Stimulated activated naive B cell treated with anti-CD40 and anti-IgM and Interleukin-4, amounts not matched to agents 10 μg/mL and 1 μg/mL and 100 μg/mL, for 72 hours (primary cell): ENCODE results near the gene LCE3C.
"Not testable (repeated sequence)": the region's sequence is repeated elsewhere in the genome, so short reads cannot be mapped to it uniquely, and the experiment has no call there.

Experiments
- ATAC-seq, 2 donors: fragments of 150-1000 bp; cut with Tn5 transposase; replicated peaks; 2 replicates each; pipeline ENCODE4 v1.10.0; 2021; ENCODE audit warnings: moderate library complexity in 1 of 2
- DNase-seq: peaks from one replicate; pipeline ENCODE4 v3.0.0; 2021
- H3K27ac Mint-ChIP-seq: one replicate; pipeline ENCODE4 v1.8.0; 2022; ENCODE audit warnings: mild to moderate bottlenecking, mixed read lengths
- H3K27me3 Mint-ChIP-seq, 2 donors: one replicate each; pipeline ENCODE4 v1.8.0; 2022; ENCODE audit warnings: mixed read lengths in 2 of 2
- H3K36me3 Mint-ChIP-seq, 2 donors: one replicate each; pipeline ENCODE4 v1.8.0; 2022; ENCODE audit warnings: mixed read lengths in 2 of 2, mild to moderate bottlenecking in 1 of 2
- H3K4me1 Mint-ChIP-seq, 2 donors: one replicate each; pipeline ENCODE4 v1.8.0; 2022; ENCODE audit warnings: mixed read lengths in 2 of 2, mild to moderate bottlenecking in 1 of 2
- H3K4me3 Mint-ChIP-seq, 2 donors: one replicate each; pipeline ENCODE4 v1.8.0; 2022; ENCODE audit warnings: mild to moderate bottlenecking in 2 of 2, mixed read lengths in 2 of 2, moderate library complexity in 1 of 2
- H3K9me3 Mint-ChIP-seq, 2 donors: one replicate each; pipeline ENCODE4 v1.8.0; 2022; ENCODE audit warnings: mixed read lengths in 2 of 2, mild to moderate bottlenecking in 1 of 2

The LCE3C gene, protein sequence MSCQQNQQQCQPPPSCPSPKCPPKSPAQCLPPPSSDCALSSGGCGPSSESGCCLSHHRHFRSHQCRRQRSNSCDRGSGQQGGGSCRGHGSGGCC

GRCh38 chr1:152599934-152600333, at the start of gene LCE3C:
LCE3C (plus strand) TSS chr1:152600234; CDS start chr1:152600732, 498 bp downstream.
- Mint-ChIP-seq H3K36me3 (no peaks in the 10 kb centered on the region), H3K9me3 (peaks cover 3 to 5% of the 10 kb centered on the region in 2 donors), H3K27ac (no peak within 1 kb of the TSS), H3K27me3 (peaks cover 0 to 3% of the 10 kb centered on the region in 2 donors), H3K4me3 (no peak within 1 kb of the TSS), H3K4me1 (no peaks in the 10 kb centered on the region)
- DNase-seq (no peak), ATAC-seq (no peak)

- Mint-ChIP-seq H3K36me3 (no peaks in the 10 kb centered on the region), H3K4me1 (no peaks in the 10 kb centered on the region), H3K27me3 (peaks cover 0 to 10% of the 10 kb centered on the region in 2 donors), H3K4me3 (no peak overlapping the region), H3K27ac (no peak overlapping the region), H3K9me3 (peaks cover 4 to 5% of the 10 kb centered on the region in 2 donors)
- ATAC-seq (no peak), DNase-seq (no peak)
Observed at GRCh38 chr1:152565115-152565514, 34.9 kb upstream of the LCE3C start.

DNA sequence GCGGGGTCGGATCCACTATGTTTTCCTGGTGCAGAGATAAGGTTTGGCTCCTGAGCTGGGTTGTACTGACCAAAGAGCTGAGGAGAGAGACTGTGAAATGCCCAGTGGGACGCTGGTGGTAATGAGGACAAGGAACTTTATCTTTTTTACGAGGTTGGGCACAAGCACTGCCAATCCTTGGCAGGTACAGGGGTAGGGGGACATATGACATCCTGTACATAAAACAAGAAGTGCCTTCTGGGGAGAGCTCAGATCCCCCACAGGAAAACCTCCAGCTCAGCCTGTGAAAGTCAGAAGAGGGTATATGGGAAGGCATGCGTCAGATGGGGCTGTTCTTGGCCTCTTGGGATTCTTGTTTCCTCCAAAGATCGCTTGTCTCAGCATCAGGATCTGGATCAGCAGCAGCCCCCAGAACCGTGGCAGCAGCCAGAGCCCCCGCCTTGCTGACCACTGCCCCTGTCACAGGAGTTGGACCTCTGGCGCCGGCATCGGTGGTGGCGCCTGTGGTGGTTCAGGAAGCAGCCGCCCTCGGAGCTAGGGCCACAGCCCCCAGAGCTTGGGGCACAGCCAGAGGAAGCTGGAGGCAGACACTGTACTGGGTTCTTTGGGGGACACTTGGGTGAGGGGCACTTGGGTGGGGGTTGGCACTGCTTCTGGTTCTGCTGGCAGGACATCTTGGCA, 34.4 kb upstream of the LCE3C start:
- Mint-ChIP-seq H3K27ac (no peak overlapping the region), H3K36me3 (no peaks in the 10 kb centered on the region), H3K9me3 (peaks cover 4 to 5% of the 10 kb centered on the region in 2 donors), H3K27me3 (peaks cover 1 to 10% of the 10 kb centered on the region in 2 donors), H3K4me1 (no peaks in the 10 kb centered on the region), H3K4me3 (no peak overlapping the region)
- DNase-seq (no peak), ATAC-seq (no peak)

GRCh38 chr1:152566681-152567080, 33.4 kb upstream of the LCE3C start, which contains the start of gene LCE3E:
LCE3E (minus strand) TSS chr1:152566780; CDS start chr1:152566208, 572 bp downstream.
- no peaks in the 10 kb centered on the region for H3K36me3 Mint-ChIP-seq
- peaks cover 4 to 8% of the 10 kb centered on the region in 2 donors for H3K9me3 Mint-ChIP-seq
- H3K4me1 Mint-ChIP-seq = no peaks in the 10 kb centered on the region
- DNase-seq = no peak
- H3K27ac Mint-ChIP-seq = no peak within 1 kb of the TSS
- H3K4me3 Mint-ChIP-seq = no peak within 1 kb of the TSS
- no peak for ATAC-seq
- peaks cover 11% of the 10 kb centered on the region in 2 donors for H3K27me3 Mint-ChIP-seq

DNA sequence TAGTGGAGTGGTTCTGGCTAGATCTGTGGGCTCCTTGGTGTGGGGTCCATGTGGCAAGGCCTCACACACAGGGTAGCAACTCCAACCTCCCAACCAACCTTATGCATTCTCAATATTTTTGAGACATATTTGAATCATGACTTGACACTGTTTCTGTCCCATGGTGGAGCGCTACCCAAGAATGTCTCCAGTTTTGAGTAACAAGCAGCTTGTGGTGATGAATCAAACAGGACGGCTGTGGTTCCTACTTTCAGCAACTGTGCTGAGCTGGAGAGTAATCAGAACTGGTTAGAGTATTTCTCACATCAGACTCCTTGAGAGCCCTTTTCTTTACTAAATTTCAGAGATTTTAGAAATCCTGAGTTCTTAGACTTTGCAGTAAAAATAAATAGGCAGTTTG, 22.9 kb upstream of the LCE3C start:
- DNase-seq (no peak), ATAC-seq (no peak)
- H3K27ac Mint-ChIP-seq = no peak overlapping the region
- H3K36me3 Mint-ChIP-seq = no peaks in the 10 kb centered on the region
- peaks cover 14 to 32% of the 10 kb centered on the region in 2 donors for H3K27me3 Mint-ChIP-seq
- peaks cover 0 to 2% of the 10 kb centered on the region in 2 donors for H3K9me3 Mint-ChIP-seq
- no peak overlapping the region for H3K4me3 Mint-ChIP-seq
- H3K4me1 Mint-ChIP-seq = peaks cover 3 to 6% of the 10 kb centered on the region in 2 donors

- not testable (repeated sequence) for H3K27ac Mint-ChIP-seq, DNase-seq, H3K4me1 Mint-ChIP-seq, ATAC-seq, H3K4me3 Mint-ChIP-seq, H3K36me3 Mint-ChIP-seq, H3K9me3 Mint-ChIP-seq
- H3K27me3 Mint-ChIP-seq = peaks cover 14 to 19% of the 10 kb centered on the region in 2 donors
Observed at GRCh38 chr1:152579526-152579925, 20.5 kb upstream of the LCE3C start.

DNA sequence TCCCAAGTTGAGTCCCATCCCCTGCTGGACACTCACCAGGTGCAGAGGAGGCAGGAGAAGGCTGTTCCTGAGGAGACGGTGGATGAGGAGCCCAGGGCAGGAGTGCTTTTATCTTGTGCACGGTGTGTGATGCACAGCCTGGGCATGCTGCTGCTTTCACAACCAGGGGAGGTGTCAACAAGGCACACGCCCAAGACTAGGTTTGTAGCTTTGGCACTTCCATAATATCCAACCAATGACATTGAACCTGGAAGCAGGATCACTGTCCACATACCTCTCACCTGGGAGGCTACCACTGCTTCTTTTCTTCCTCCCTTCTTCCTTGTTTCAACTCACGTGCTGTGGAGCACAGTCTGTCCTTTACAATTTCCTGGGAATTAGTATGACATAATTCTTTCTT, 19.6 kb upstream of the LCE3C start, which contains the start of gene LCE3D:
Gene LCE3D (minus strand): TSS at position 84 of the 400 bp plus-strand sequence. CDS start 580 bp downstream, outside the sequence.
- Mint-ChIP-seq H3K4me1 (peaks cover 3 to 6% of the 10 kb centered on the region in 2 donors), H3K27ac (no peak within 1 kb of the TSS), H3K9me3 (peaks cover 0 to 2% of the 10 kb centered on the region in 2 donors), H3K36me3 (no peaks in the 10 kb centered on the region), H3K27me3 (peaks cover 13 to 14% of the 10 kb centered on the region in 2 donors), H3K4me3 (no peak within 1 kb of the TSS)
- DNase-seq (no peak), ATAC-seq (no peak)

GRCh38 chr1:152582647-152583046, 17.4 kb upstream of the LCE3C start:
- no peak for ATAC-seq
- Mint-ChIP-seq H3K4me3 (no peak overlapping the region), H3K36me3 (no peaks in the 10 kb centered on the region), H3K27me3 (peaks cover 14 to 16% of the 10 kb centered on the region in 2 donors), H3K27ac (no peak overlapping the region), H3K9me3 (peaks cover 0 to 2% of the 10 kb centered on the region in 2 donors), H3K4me1 (peaks cover 3 to 6% of the 10 kb centered on the region in 2 donors)
- DNase-seq = no peak

- H3K27ac Mint-ChIP-seq = no peak overlapping the region
- ATAC-seq (no peak), DNase-seq (no peak)
- H3K4me1 Mint-ChIP-seq = no peaks in the 10 kb centered on the region
- H3K9me3 Mint-ChIP-seq = peaks cover 0 to 4% of the 10 kb centered on the region in 2 donors
- peaks cover 2 to 5% of the 10 kb centered on the region in 2 donors for H3K27me3 Mint-ChIP-seq
- H3K4me3 Mint-ChIP-seq = no peak overlapping the region
- H3K36me3 Mint-ChIP-seq = no peaks in the 10 kb centered on the region
Observed at GRCh38 chr1:152585586-152585985, 14.4 kb upstream of the LCE3C start.

GRCh38 chr1:152596986-152597385, 3.0 kb upstream of the LCE3C start:
- H3K4me1 Mint-ChIP-seq = no peaks in the 10 kb centered on the region
- ATAC-seq (no peak), DNase-seq (no peak)
- peaks cover 3 to 7% of the 10 kb centered on the region in 2 donors for H3K9me3 Mint-ChIP-seq
- no peak overlapping the region for H3K27ac Mint-ChIP-seq
- H3K36me3 Mint-ChIP-seq = no peaks in the 10 kb centered on the region
- H3K27me3 Mint-ChIP-seq = peaks cover 0 to 3% of the 10 kb centered on the region in 2 donors
- H3K4me3 Mint-ChIP-seq = no peak overlapping the region

DNA sequence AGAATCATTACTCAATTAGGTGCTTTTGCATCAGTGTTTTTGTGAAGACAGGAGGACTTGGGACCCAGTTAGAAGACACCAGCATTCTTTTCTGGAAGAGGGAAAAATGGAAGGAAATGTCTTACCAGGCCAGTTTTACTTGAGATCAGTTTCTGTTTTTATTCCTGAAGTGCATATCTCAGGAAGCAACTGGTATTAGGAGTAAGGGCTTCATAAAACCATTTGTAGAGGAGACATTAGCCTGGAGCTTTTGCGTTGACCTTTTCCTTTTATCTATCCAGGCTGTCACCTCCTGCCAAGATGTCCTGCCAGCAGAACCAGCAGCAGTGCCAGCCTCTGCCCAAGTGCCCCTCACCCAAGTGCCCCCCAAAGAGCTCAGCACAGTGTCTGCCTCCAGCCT, 13.5 kb downstream of the LCE3C start, which contains the start of gene LCE3B:
Gene LCE3B (plus strand): TSS at position 301 of the 400 bp plus-strand sequence. CDS start 0 bp downstream, at position 301.
- DNase-seq (no peak), ATAC-seq (no peak)
- Mint-ChIP-seq H3K27me3 (peaks cover 0 to 14% of the 10 kb centered on the region in 2 donors), H3K27ac (no peak within 1 kb of the TSS), H3K9me3 (peaks cover 4 to 7% of the 10 kb centered on the region in 2 donors), H3K36me3 (peaks cover 0 to 1% of the 10 kb centered on the region in 2 donors), H3K4me3 (no peak within 1 kb of the TSS), H3K4me1 (no peaks in the 10 kb centered on the region)

GRCh38 chr1:152621993-152622392, 22.0 kb downstream of the LCE3C start:
- DNase-seq (no peak), ATAC-seq (no peak)
- peaks cover 12 to 15% of the 10 kb centered on the region in 2 donors for H3K9me3 Mint-ChIP-seq
- H3K36me3 Mint-ChIP-seq = peaks cover 0 to 3% of the 10 kb centered on the region in 2 donors
- no peak overlapping the region for H3K27ac Mint-ChIP-seq
- H3K4me1 Mint-ChIP-seq = peaks cover 2 to 5% of the 10 kb centered on the region in 2 donors
- H3K27me3 Mint-ChIP-seq = peaks cover 28% of the 10 kb centered on the region in 2 donors
- no peak overlapping the region for H3K4me3 Mint-ChIP-seq

- Mint-ChIP-seq H3K4me1 (peaks cover 2 to 5% of the 10 kb centered on the region in 2 donors), H3K9me3 (peaks cover 9 to 11% of the 10 kb centered on the region in 2 donors), H3K27ac (no peak within 1 kb of the TSS), H3K36me3 (peaks cover 0 to 3% of the 10 kb centered on the region in 2 donors), H3K27me3 (peaks cover 35 to 36% of the 10 kb centered on the region in 2 donors), H3K4me3 (no peak within 1 kb of the TSS)
- ATAC-seq (no peak), DNase-seq (no peak)
Observed at GRCh38 chr1:152622803-152623202, 22.8 kb downstream of the LCE3C start, which contains the start of gene LCE3A. LCE3A (minus strand) TSS chr1:152623103; CDS start chr1:152623103, 0 bp downstream.

GRCh38 chr1:152623203-152623844, 23.3 kb downstream of the LCE3C start:
- peaks cover 2 to 5% of the 10 kb centered on the region in 2 donors for H3K4me1 Mint-ChIP-seq
- no peak overlapping the region for H3K4me3 Mint-ChIP-seq
- peaks cover 9 to 10% of the 10 kb centered on the region in 2 donors for H3K9me3 Mint-ChIP-seq
- DNase-seq (no peak), ATAC-seq (no peak)
- peaks cover 40 to 41% of the 10 kb centered on the region in 2 donors for H3K27me3 Mint-ChIP-seq
- H3K27ac Mint-ChIP-seq = no peak overlapping the region
- H3K36me3 Mint-ChIP-seq = peaks cover 0 to 3% of the 10 kb centered on the region in 2 donors
